Adipocyte (in vitro differentiated cells): Measurements from ENCODE around the gene TMEM38B.

ENCODE experiments used
- DNase-seq: peaks from one replicate; pipeline ENCODE4 v3.0.0-alpha.2; 2015; ENCODE audit warnings: low read depth
- H3K27me3 ChIP-seq: replicated peaks from 2 replicates; pipeline ENCODE4 v1.7.0; 2013; ENCODE audit warnings: mild to moderate bottlenecking, low read length, moderate library complexity; ENCODE audit not compliant: control insufficient read depth, insufficient read depth
- H3K36me3 ChIP-seq: 2 replicates; pipeline ENCODE4 v1.7.0; 2013; ENCODE audit warnings: low read length, mild to moderate bottlenecking, moderate library complexity; ENCODE audit not compliant: control insufficient read depth, insufficient read depth, severe bottlenecking
- H3K4me1 ChIP-seq: 2 replicates; pipeline ENCODE4 v1.7.0; 2013; ENCODE audit warnings: mild to moderate bottlenecking, low read length, moderate library complexity; ENCODE audit not compliant: control insufficient read depth, insufficient read depth
- H3K4me3 ChIP-seq: 2 replicates; pipeline ENCODE4 v1.7.0; 2013; ENCODE audit warnings: mild to moderate bottlenecking, low read length, moderate library complexity
- H3K9ac ChIP-seq: 2 replicates; pipeline ENCODE4 v1.7.0; 2013; ENCODE audit warnings: mild to moderate bottlenecking, low read length, moderate library complexity
- H3K9me3 ChIP-seq: 2 replicates; pipeline ENCODE4 v1.7.0; 2013; ENCODE audit warnings: mild to moderate bottlenecking, low read length, moderate library complexity; ENCODE audit not compliant: control insufficient read depth

Gene TMEM38B

DNA sequence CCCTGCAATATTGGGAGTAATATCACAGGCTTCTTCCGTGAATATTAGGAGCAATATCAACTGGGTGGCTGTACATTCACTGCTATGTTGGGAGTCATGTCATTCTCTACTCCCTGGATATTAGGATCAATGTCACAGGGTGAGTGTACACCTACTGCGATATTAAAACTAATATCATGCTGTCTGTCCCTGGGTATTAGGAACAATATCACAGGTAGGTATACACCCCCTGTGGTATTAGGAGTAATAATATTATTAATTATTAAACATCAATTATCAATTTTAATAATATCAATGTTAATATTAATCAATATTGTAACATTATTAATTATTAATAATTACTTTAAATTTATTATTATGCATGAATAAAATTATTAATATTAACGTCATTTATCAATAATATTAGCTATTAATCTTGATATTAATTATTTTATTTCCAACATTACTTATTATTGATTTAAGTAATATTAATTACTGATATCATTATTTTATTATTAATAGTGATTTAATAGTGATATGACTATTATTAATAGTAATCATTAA, 121.9 kb downstream of the TMEM38B start:
- Histone ChIP-seq H3K36me3 (no peaks in the 10 kb centered on the region), H3K4me3 (no peak overlapping the region), H3K9ac (no peak overlapping the region), H3K27me3 (no peaks in the 10 kb centered on the region), H3K9me3 (no peaks in the 10 kb centered on the region), H3K4me1 (no peaks in the 10 kb centered on the region)
- DNase-seq = no peak

DNA sequence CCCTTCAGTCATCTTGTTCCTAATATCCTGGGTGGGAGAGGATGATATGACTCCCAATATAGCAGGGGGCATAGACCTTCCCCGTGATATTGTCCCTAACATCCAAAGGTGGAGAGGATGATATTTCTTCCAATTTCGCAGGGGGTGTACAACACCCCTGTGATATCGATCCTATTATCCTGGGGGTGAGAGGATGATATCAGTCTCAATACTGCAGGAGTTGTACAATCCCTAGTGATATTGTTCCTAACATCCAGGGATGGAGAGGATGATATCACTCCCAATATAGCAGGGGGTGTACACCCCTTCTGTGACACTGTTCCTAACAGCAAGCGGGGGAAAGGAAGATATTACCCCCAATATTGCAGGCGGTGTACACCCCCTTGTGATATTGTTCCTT, 122.6 kb downstream of the TMEM38B start:
- H3K9me3 ChIP-seq = no peaks in the 10 kb centered on the region
- H3K4me1 ChIP-seq = no peaks in the 10 kb centered on the region
- no peaks in the 10 kb centered on the region for H3K36me3 ChIP-seq
- no peaks in the 10 kb centered on the region for H3K27me3 ChIP-seq
- no peak overlapping the region for H3K4me3 ChIP-seq
- no peak overlapping the region for H3K9ac ChIP-seq
- DNase-seq = no peak

DNA sequence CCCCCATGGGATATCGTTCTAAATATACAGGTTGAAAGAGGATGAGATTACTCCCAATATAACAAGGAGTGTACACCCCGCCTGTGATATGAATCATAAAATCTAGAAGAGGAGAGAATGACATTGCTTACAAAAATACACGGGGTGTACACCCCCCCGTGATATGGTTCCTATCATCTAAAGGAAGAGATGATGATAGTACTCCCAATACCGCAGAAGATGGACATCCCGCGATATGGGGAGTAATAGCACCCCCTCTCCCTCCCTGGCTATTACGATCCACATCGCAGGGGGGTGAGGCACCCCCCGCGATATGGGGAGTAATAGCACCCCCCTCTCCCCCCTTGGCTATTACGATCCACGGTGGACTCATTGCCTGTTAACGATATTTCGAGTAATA, 124.6 kb downstream of the TMEM38B start:
- Histone ChIP-seq H3K4me1 (no peaks in the 10 kb centered on the region), H3K27me3 (no peaks in the 10 kb centered on the region), H3K36me3 (no peaks in the 10 kb centered on the region), H3K4me3 (no peak overlapping the region), H3K9ac (no peak overlapping the region), H3K9me3 (no peaks in the 10 kb centered on the region)
- no peak for DNase-seq

DNA sequence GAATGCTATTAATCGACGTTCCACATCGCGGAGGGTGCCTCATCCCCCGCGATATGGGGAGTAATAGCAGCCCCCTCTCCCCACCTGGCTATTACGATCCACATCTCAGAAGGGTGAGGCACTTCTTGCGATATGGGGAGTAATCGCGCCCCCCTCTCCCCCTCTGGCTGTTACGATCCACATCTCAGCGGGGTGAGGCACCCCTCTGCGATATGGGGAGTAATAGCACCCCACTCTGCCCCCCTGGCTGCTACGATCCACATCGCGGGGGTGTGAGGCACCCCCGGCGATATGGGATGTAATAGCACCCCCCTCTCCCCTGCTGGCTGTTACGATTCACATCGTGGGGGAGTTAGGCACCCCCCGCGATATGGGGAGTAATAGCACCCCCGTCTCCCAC, 128.5 kb downstream of the TMEM38B start:
- no peaks in the 10 kb centered on the region for H3K9me3 ChIP-seq
- H3K9ac ChIP-seq = no peak overlapping the region
- H3K27me3 ChIP-seq = no peaks in the 10 kb centered on the region
- no peaks in the 10 kb centered on the region for H3K36me3 ChIP-seq
- no peak for DNase-seq
- no peaks in the 10 kb centered on the region for H3K4me1 ChIP-seq
- H3K4me3 ChIP-seq = no peak overlapping the region
